HG03064 (cell line): Measurements from ENCODE around the gene ATP13A3.

Source experiments
- ATAC-seq: cut with Tn5 transposase; IDR thresholded peaks from one replicate; pipeline ENCODE4 v1.9.1; 2021; ENCODE audit warnings: low read depth; ENCODE audit not compliant: unreplicated experiment

Gene ATP13A3

GRCh38 chr3:194396859-194397756, 89.7 kb downstream of the ATP13A3 start:
- no peak for ATAC-seq

- ATAC-seq: no peak
These were observed 90.3 kb downstream of the ATP13A3 start for GRCh38 chr3:194396539-194396858.

GRCh38 chr3:194395778-194396538, 90.8 kb downstream of the ATP13A3 start:
- ATAC-seq: no peak

GRCh38 chr3:194395212-194395611, 91.6 kb downstream of the ATP13A3 start:
- ATAC-seq: no peak

- no peak for ATAC-seq
These were observed 94.2 kb downstream of the ATP13A3 start for GRCh38 chr3:194392576-194392975.

GRCh38 chr3:194390835-194391234, 96.0 kb downstream of the ATP13A3 start:
- ATAC-seq: no peak

GRCh38 chr3:194389269-194389668, 97.5 kb downstream of the ATP13A3 start:
- ATAC-seq: no peak

GRCh38 chr3:194387926-194388418, 98.8 kb downstream of the ATP13A3 start:
- no peak for ATAC-seq

- ATAC-seq: no peak
These were observed 99.5 kb downstream of the ATP13A3 start for GRCh38 chr3:194387276-194387675.

GRCh38 chr3:194386648-194387047, 100.2 kb downstream of the ATP13A3 start:
- ATAC-seq: no peak

- ATAC-seq: no peak
These were observed 100.7 kb downstream of the ATP13A3 start for GRCh38 chr3:194386066-194386465.

- no peak for ATAC-seq
These were observed 102.2 kb downstream of the ATP13A3 start for GRCh38 chr3:194384569-194385001.

GRCh38 chr3:194384156-194384555, 102.6 kb downstream of the ATP13A3 start:
- ATAC-seq: no peak

- no peak for ATAC-seq
These were observed 103.4 kb downstream of the ATP13A3 start for GRCh38 chr3:194383276-194383940.

- ATAC-seq: no peak
These were observed 103.9 kb downstream of the ATP13A3 start for GRCh38 chr3:194382892-194383223.

GRCh38 chr3:194382196-194382891, 104.5 kb downstream of the ATP13A3 start:
- no peak for ATAC-seq

- ATAC-seq: no peak
These were observed 105.3 kb downstream of the ATP13A3 start for GRCh38 chr3:194381460-194381875.

GRCh38 chr3:194380326-194380725, 106.5 kb downstream of the ATP13A3 start:
- ATAC-seq: no peak

GRCh38 chr3:194379651-194380050, 107.2 kb downstream of the ATP13A3 start:
- no peak for ATAC-seq

GRCh38 chr3:194379231-194379630, 107.6 kb downstream of the ATP13A3 start:
- no peak for ATAC-seq

GRCh38 chr3:194377708-194378107, 109.1 kb downstream of the ATP13A3 start:
- no peak for ATAC-seq
